Fibroblast of lung (primary cell): Measurements from ENCODE around the gene APOA5.

ENCODE experiments used
- CTCF ChIP-seq, 2 donors: IDR thresholded peaks in 1 of 2; conservative IDR thresholded peaks in 1 of 2; 1 replicate in 1 of 2; 2 replicates in 1 of 2; pipeline ENCODE4 v1.5.1; 2011 to 2012; ENCODE audit warnings: low read length in 2 of 2, control low read depth in 1 of 2, inconsistent platforms in 1 of 2, low read depth in 1 of 2, mild to moderate bottlenecking in 1 of 2
- EZH2 ChIP-seq: IDR thresholded peaks from 2 replicates; pipeline ENCODE4 v1.5.1; 2012; ENCODE audit warnings: low read length, control low read depth, mild to moderate bottlenecking; ENCODE audit errors: missing control alignments

- TF ChIP-seq EZH2 (no peak), CTCF (conservative IDR thresholded peaks at IDR 0.05 in 1 of 2, IDR thresholded peaks at IDR 0.05 in 1 of 2; ENCODE audit: low read depth in 1 of 2, low read length in 2 of 2) (no peak)
Measured at GRCh38 chr11:116762132-116762531, 29.5 kb downstream of the APOA5 start.
